ENCODE measurements around the gene TNFRSF1A. TPM values are rescaled to one million over a fixed set of nuclear protein-coding genes. Genes with fewer than 3 reads are reported as not detected.

The TNFRSF1A gene
- total and polyA plus RNA-seq, 10 donors = 22.5 to 578 (median 211) TPM

GRCh38 chr12:6360080-6360571 lies 18.2 kb upstream of the TNFRSF1A start:
- DNase-seq = no peak
- WGBS, 5 donors = 71 to 83% (median 76%) methylated on average over 7 of the region's 7 CpGs
- H3K27ac ChIP-seq = peak overlapping the region in 2 of 8 donors; percentile 34 to 56

GRCh38 chr12:6358881-6359280 lies 17.0 kb upstream of the TNFRSF1A start:
- no peak for TF ChIP-seq POLR2AphosphoS5 (IDR thresholded peaks at IDR 0.05)
- TF ChIP-seq POLR2A (IDR thresholded peaks at IDR 0.05) = no peak
- no peak for TF ChIP-seq CTCF (IDR thresholded peaks at IDR 0.05 in 8 of 11, conservative IDR thresholded peaks at IDR 0.05 in 3 of 11)
- no peaks in the 10 kb centered on the region for H3K9me3 ChIP-seq

More at GRCh38 chr12:6360080-6360571, 18.2 kb upstream of the TNFRSF1A start:
- Histone ChIP-seq H3K36me3 (no peaks in the 10 kb centered on the region), H3K4me3 (no peak overlapping the region), H3K9me3 (no peaks in the 10 kb centered on the region), H3K27me3 (replicated peaks in 1 of 7) (peaks cover 0 to 36% (median 0%) of the 10 kb centered on the region in 7 donors), H3K4me1 (peaks cover 14 to 83% (median 43%) of the 10 kb centered on the region in 6 donors)
- intact Hi-C loops (cut with DNase I; ENCODE audit: low total_unique reads) = no loop called here
- TF ChIP-seq POLR2A (IDR thresholded peaks at IDR 0.05) (no peak), CTCF (IDR thresholded peaks at IDR 0.05 in 8 of 11, conservative IDR thresholded peaks at IDR 0.05 in 3 of 11) (no peak), POLR2AphosphoS5 (IDR thresholded peaks at IDR 0.05) (no peak)

GRCh38 chr12:6356374-6356820 lies 14.5 kb upstream of the TNFRSF1A start:
- intact Hi-C loops (cut with DNase I; ENCODE audit: low total_unique reads) = no loop called here
- H3K27ac ChIP-seq = peak overlapping the region in 3 of 8 donors; percentile 11 to 65 (median 54)
- no peaks in the 10 kb centered on the region for H3K9me3 ChIP-seq
- peaks cover 8 to 87% (median 35%) of the 10 kb centered on the region in 6 donors for H3K4me1 ChIP-seq
- no peak overlapping the region for H3K4me3 ChIP-seq
- peaks cover 0 to 31% (median 0%) of the 10 kb centered on the region in 7 donors for H3K27me3 ChIP-seq (replicated peaks in 1 of 7)
- DNase-seq = no peak
- TF ChIP-seq POLR2A (IDR thresholded peaks at IDR 0.05) (no peak), CTCF (IDR thresholded peaks at IDR 0.05 in 8 of 11, conservative IDR thresholded peaks at IDR 0.05 in 3 of 11) (no peak), POLR2AphosphoS5 (IDR thresholded peaks at IDR 0.05) (no peak)
- no peaks in the 10 kb centered on the region for H3K36me3 ChIP-seq
- 79 to 86% (median 84%) methylated on average over 5 of the region's 5 CpGs for WGBS, 5 donors

More at GRCh38 chr12:6358881-6359280, 17.0 kb upstream of the TNFRSF1A start:
- Histone ChIP-seq H3K4me1 (peaks cover 14 to 87% (median 41%) of the 10 kb centered on the region in 6 donors), H3K36me3 (no peaks in the 10 kb centered on the region), H3K27ac (peak overlapping the region in 3 of 8 donors; percentile 26 to 55 (median 51)), H3K4me3 (no peak overlapping the region), H3K27me3 (replicated peaks in 1 of 7) (peaks cover 0 to 42% (median 0%) of the 10 kb centered on the region in 7 donors)
- 46 to 76% (median 62%) methylated on average over 1 of the region's 1 CpG for WGBS, 5 donors
- no peak for DNase-seq
- intact Hi-C loops (cut with DNase I; ENCODE audit: low total_unique reads) = no loop called here

- peaks cover 7 to 87% (median 33%) of the 10 kb centered on the region in 6 donors for H3K4me1 ChIP-seq
- H3K27me3 ChIP-seq (replicated peaks in 1 of 7) = peaks cover 0 to 27% (median 0%) of the 10 kb centered on the region in 7 donors
- no peak overlapping the region for H3K4me3 ChIP-seq
- no peaks in the 10 kb centered on the region for H3K36me3 ChIP-seq
- WGBS, 5 donors = 72 to 82% (median 73%) methylated on average over 8 of the region's 8 CpGs
- no peak for TF ChIP-seq CTCF (IDR thresholded peaks at IDR 0.05 in 8 of 11, conservative IDR thresholded peaks at IDR 0.05 in 3 of 11)
- no peak for TF ChIP-seq POLR2A (IDR thresholded peaks at IDR 0.05)
- no peak for TF ChIP-seq POLR2AphosphoS5 (IDR thresholded peaks at IDR 0.05)
- H3K27ac ChIP-seq = peak overlapping the region in 3 of 8 donors; percentile 11 to 65 (median 54)
- intact Hi-C loops (cut with DNase I; ENCODE audit: low total_unique reads) = no loop called here
- no peak for DNase-seq
- no peaks in the 10 kb centered on the region for H3K9me3 ChIP-seq
Measured at GRCh38 chr12:6355491-6356373, 13.9 kb upstream of the TNFRSF1A start.

Data from spleen (tissue), 11 donors.